Naive B cell (primary cell): ENCODE data around the gene ATP1A1. TPM values are rescaled to one million over a fixed set of nuclear protein-coding genes. Genes with fewer than 3 reads are reported as not detected.

ENCODE experiments used
- ATAC-seq, 2 donors: fragments of 150-1000 bp; cut with Tn5 transposase; 2 replicates each; pipeline ENCODE4 v1.10.0; 2021; ENCODE audit warnings: low read depth in 2 of 2, mild to moderate bottlenecking in 2 of 2, moderate library complexity in 2 of 2
- DNase-seq: peaks from one replicate; pipeline ENCODE4 v3.0.0; 2022
- H3K27ac Mint-ChIP-seq, 6 donors: one replicate each; pipeline ENCODE4 v1.8.0; 2020 to 2022; ENCODE audit warnings: mild to moderate bottlenecking in 6 of 6, mixed read lengths in 6 of 6, moderate library complexity in 5 of 6, inconsistent platforms in 2 of 6
- H3K27me3 Mint-ChIP-seq, 3 donors: one replicate each; pipeline ENCODE4 v1.8.0; 2021 to 2022; ENCODE audit warnings: mixed read lengths in 3 of 3, mild to moderate bottlenecking in 1 of 3
- H3K36me3 Mint-ChIP-seq, 2 donors: one replicate each; pipeline ENCODE4 v1.8.0; 2020 to 2022; ENCODE audit warnings: mixed read lengths in 2 of 2, inconsistent platforms in 1 of 2, mild to moderate bottlenecking in 1 of 2
- H3K4me1 Mint-ChIP-seq, 3 donors: one replicate each; pipeline ENCODE4 v1.8.0; 2020 to 2022; ENCODE audit warnings: mixed read lengths in 3 of 3, inconsistent platforms in 1 of 3, mild to moderate bottlenecking in 1 of 3, moderate library complexity in 1 of 3
- H3K4me3 Mint-ChIP-seq, 8 donors: one replicate each; pipeline ENCODE4 v1.8.0; 2020 to 2022; ENCODE audit warnings: mild to moderate bottlenecking in 8 of 8, mixed read lengths in 8 of 8, moderate library complexity in 8 of 8, inconsistent platforms in 2 of 8
- H3K9me3 Mint-ChIP-seq, 7 donors: one replicate each; pipeline ENCODE4 v1.8.0; 2020 to 2022; ENCODE audit warnings: mixed read lengths in 7 of 7, mild to moderate bottlenecking in 5 of 7, inconsistent platforms in 2 of 7, moderate library complexity in 1 of 7
- polyA plus RNA-seq, 6 donors: library from polyadenylated mRNA; unstranded; fragments of 300-500 nt; fragmentation: Illumina TruSeq; gene quantifications; one replicate each; pipeline ENCODE4 v1.2.3, GENCODE V29; 2021; ENCODE audit warnings: low read depth in 6 of 6

ATP1A1 gene
- polyA plus RNA-seq, 6 donors from 2014 or later: 6.9 to 13.1 (median 10.2) TPM

GRCh38 chr1:116391185-116391584, 18.1 kb downstream of the ATP1A1 start:
- Mint-ChIP-seq H3K9me3 (no peaks in the 10 kb centered on the region), H3K27me3 (no peaks in the 10 kb centered on the region), H3K36me3 (peaks cover 46 to 50% of the 10 kb centered on the region in 2 donors), H3K4me1 (peaks cover 0 to 3% (median 2%) of the 10 kb centered on the region in 3 donors), H3K4me3 (no peak overlapping the region), H3K27ac (no peak overlapping the region)
- ATAC-seq (no peak), DNase-seq (no peak)

GRCh38 chr1:116392717-116393404, 19.8 kb downstream of the ATP1A1 start:
- H3K9me3 Mint-ChIP-seq: no peaks in the 10 kb centered on the region
- no peaks in the 10 kb centered on the region for H3K27me3 Mint-ChIP-seq
- peaks cover 49 to 52% of the 10 kb centered on the region in 2 donors for H3K36me3 Mint-ChIP-seq
- ATAC-seq: no peak
- H3K4me3 Mint-ChIP-seq: no peak overlapping the region
- H3K27ac Mint-ChIP-seq: peak overlapping the region in 2 of 6 donors; percentile 33 to 62
- H3K4me1 Mint-ChIP-seq: peaks cover 0 to 3% (median 0%) of the 10 kb centered on the region in 3 donors
- DNase-seq: no peak

- Mint-ChIP-seq H3K9me3 (no peaks in the 10 kb centered on the region), H3K27me3 (no peaks in the 10 kb centered on the region), H3K27ac (no peak overlapping the region), H3K4me3 (no peak overlapping the region), H3K4me1 (peaks cover 0 to 3% (median 0%) of the 10 kb centered on the region in 3 donors), H3K36me3 (peaks cover 50 to 53% of the 10 kb centered on the region in 2 donors)
- ATAC-seq: no peak
- no peak for DNase-seq
Observed at GRCh38 chr1:116393792-116394191, 20.7 kb downstream of the ATP1A1 start.

GRCh38 chr1:116394270-116394669, 21.2 kb downstream of the ATP1A1 start:
- no peak for ATAC-seq
- Mint-ChIP-seq H3K4me3 (no peak overlapping the region), H3K9me3 (no peaks in the 10 kb centered on the region), H3K27me3 (no peaks in the 10 kb centered on the region), H3K4me1 (peaks cover 0 to 3% (median 0%) of the 10 kb centered on the region in 3 donors), H3K27ac (no peak overlapping the region), H3K36me3 (peaks cover 53 to 57% of the 10 kb centered on the region in 2 donors)
- no peak for DNase-seq

- ATAC-seq (no peak), DNase-seq (no peak)
- H3K36me3 Mint-ChIP-seq: peaks cover 53 to 62% of the 10 kb centered on the region in 2 donors
- H3K4me1 Mint-ChIP-seq: peaks cover 0 to 3% (median 0%) of the 10 kb centered on the region in 3 donors
- no peak overlapping the region for H3K27ac Mint-ChIP-seq
- no peaks in the 10 kb centered on the region for H3K27me3 Mint-ChIP-seq
- no peaks in the 10 kb centered on the region for H3K9me3 Mint-ChIP-seq
- H3K4me3 Mint-ChIP-seq: no peak overlapping the region
Observed at GRCh38 chr1:116396769-116397168, 23.7 kb downstream of the ATP1A1 start.

- DNase-seq: no peak
- peaks cover 0 to 2% (median 0%) of the 10 kb centered on the region in 3 donors for H3K4me1 Mint-ChIP-seq
- no peaks in the 10 kb centered on the region for H3K27me3 Mint-ChIP-seq
- H3K36me3 Mint-ChIP-seq: peaks cover 55 to 57% of the 10 kb centered on the region in 2 donors
- H3K27ac Mint-ChIP-seq: peak overlapping the region in 1 of 6 donors; percentile 73
- H3K9me3 Mint-ChIP-seq: no peaks in the 10 kb centered on the region
- H3K4me3 Mint-ChIP-seq: no peak overlapping the region
- no peak for ATAC-seq
Observed at GRCh38 chr1:116397728-116398127, 24.7 kb downstream of the ATP1A1 start.

GRCh38 chr1:116400780-116401179, 27.7 kb downstream of the ATP1A1 start:
- Mint-ChIP-seq H3K4me3 (no peak overlapping the region), H3K27ac (peak overlapping the region in 1 of 6 donors; percentile 83), H3K27me3 (no peaks in the 10 kb centered on the region), H3K36me3 (peaks cover 53% of the 10 kb centered on the region in 2 donors), H3K4me1 (no peaks in the 10 kb centered on the region), H3K9me3 (no peaks in the 10 kb centered on the region)
- ATAC-seq (no peak), DNase-seq (no peak)

GRCh38 chr1:116401646-116402176, 28.7 kb downstream of the ATP1A1 start:
- no peak overlapping the region for H3K4me3 Mint-ChIP-seq
- no peaks in the 10 kb centered on the region for H3K9me3 Mint-ChIP-seq
- no peak for ATAC-seq
- H3K36me3 Mint-ChIP-seq: peaks cover 45 to 47% of the 10 kb centered on the region in 2 donors
- DNase-seq: no peak
- peak overlapping the region in 1 of 6 donors; percentile 38 for H3K27ac Mint-ChIP-seq
- no peaks in the 10 kb centered on the region for H3K27me3 Mint-ChIP-seq
- peaks cover 0 to 4% (median 0%) of the 10 kb centered on the region in 3 donors for H3K4me1 Mint-ChIP-seq

GRCh38 chr1:116402333-116402732, 29.3 kb downstream of the ATP1A1 start:
- H3K4me3 Mint-ChIP-seq: no peak overlapping the region
- H3K4me1 Mint-ChIP-seq: peaks cover 0 to 9% (median 3%) of the 10 kb centered on the region in 3 donors
- H3K27ac Mint-ChIP-seq: peak overlapping the region in 2 of 6 donors; percentile 4 to 7
- H3K36me3 Mint-ChIP-seq: peaks cover 40 to 42% of the 10 kb centered on the region in 2 donors
- DNase-seq (no peak), ATAC-seq (no peak)
- no peaks in the 10 kb centered on the region for H3K27me3 Mint-ChIP-seq
- H3K9me3 Mint-ChIP-seq: no peaks in the 10 kb centered on the region

- H3K27ac Mint-ChIP-seq: peak overlapping the region in 4 of 6 donors; percentile 29 to 62 (median 42)
- DNase-seq (no peak), ATAC-seq (no peak)
- H3K9me3 Mint-ChIP-seq: no peaks in the 10 kb centered on the region
- no peak overlapping the region for H3K4me3 Mint-ChIP-seq
- peaks cover 30 to 33% of the 10 kb centered on the region in 2 donors for H3K36me3 Mint-ChIP-seq
- peaks cover 0 to 9% (median 3%) of the 10 kb centered on the region in 3 donors for H3K4me1 Mint-ChIP-seq
- no peaks in the 10 kb centered on the region for H3K27me3 Mint-ChIP-seq
Observed at GRCh38 chr1:116403496-116404136, 30.6 kb downstream of the ATP1A1 start.

GRCh38 chr1:116404699-116405098, 31.7 kb downstream of the ATP1A1 start:
- H3K27ac Mint-ChIP-seq: peak overlapping the region in 1 of 6 donors; percentile 72
- peaks cover 19 to 26% of the 10 kb centered on the region in 2 donors for H3K36me3 Mint-ChIP-seq
- H3K4me3 Mint-ChIP-seq: no peak overlapping the region
- no peaks in the 10 kb centered on the region for H3K27me3 Mint-ChIP-seq
- peaks cover 0 to 9% (median 3%) of the 10 kb centered on the region in 3 donors for H3K4me1 Mint-ChIP-seq
- ATAC-seq (no peak), DNase-seq (no peak)
- no peaks in the 10 kb centered on the region for H3K9me3 Mint-ChIP-seq

GRCh38 chr1:116405241-116406135, 32.4 kb downstream of the ATP1A1 start:
- Mint-ChIP-seq H3K9me3 (no peaks in the 10 kb centered on the region), H3K36me3 (peaks cover 11 to 20% of the 10 kb centered on the region in 2 donors), H3K4me1 (peaks cover 0 to 9% (median 3%) of the 10 kb centered on the region in 3 donors), H3K27me3 (no peaks in the 10 kb centered on the region), H3K4me3 (no peak overlapping the region), H3K27ac (peak overlapping the region in 4 of 6 donors; percentile 22 to 68 (median 50))
- no peak for DNase-seq
- no peak for ATAC-seq

- DNase-seq (no peak), ATAC-seq (no peak)
- peak overlapping the region in 5 of 6 donors; percentile 4 to 87 (median 17) for H3K27ac Mint-ChIP-seq
- peaks cover 0 to 9% (median 3%) of the 10 kb centered on the region in 3 donors for H3K4me1 Mint-ChIP-seq
- no peaks in the 10 kb centered on the region for H3K9me3 Mint-ChIP-seq
- peaks cover 9% of the 10 kb centered on the region in 2 donors for H3K36me3 Mint-ChIP-seq
- no peak overlapping the region for H3K4me3 Mint-ChIP-seq
- no peaks in the 10 kb centered on the region for H3K27me3 Mint-ChIP-seq
Observed at GRCh38 chr1:116407033-116407432, 34.0 kb downstream of the ATP1A1 start.
